ENCODE measurements around the gene ZFYVE28. TPM values are rescaled to one million over a fixed set of nuclear protein-coding genes. Genes with fewer than 3 reads are reported as not detected.

ZFYVE28 gene
- total RNA-seq, 2 experiments from 2014 or later, result 26.2 to 28.0 TPM

DNA sequence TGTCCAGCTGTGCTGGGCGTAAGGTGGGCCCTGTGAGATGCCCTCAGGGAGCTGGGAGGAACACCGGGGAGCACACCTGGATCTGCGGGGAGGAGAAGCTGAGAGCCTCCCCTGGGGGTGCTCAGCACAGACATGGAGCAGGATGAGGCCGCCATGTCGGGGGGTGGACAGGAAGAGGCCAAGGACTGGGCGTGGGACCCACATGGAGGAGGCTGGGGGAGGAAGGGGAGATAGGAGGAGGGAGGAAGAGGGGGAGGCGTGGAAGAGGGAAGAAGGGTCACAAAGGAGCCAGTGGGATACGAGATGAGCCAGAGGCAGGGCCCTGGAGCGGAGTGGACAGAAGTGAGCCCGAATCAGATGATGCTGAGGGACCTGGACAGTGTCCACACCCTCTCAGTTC is 66.3 kb downstream of the ZFYVE28 start:
- POLR2A ChIA-PET, result no interaction called here
- H3K27me3 Mint-ChIP-seq, result no peaks in the 10 kb centered on the region

DNA sequence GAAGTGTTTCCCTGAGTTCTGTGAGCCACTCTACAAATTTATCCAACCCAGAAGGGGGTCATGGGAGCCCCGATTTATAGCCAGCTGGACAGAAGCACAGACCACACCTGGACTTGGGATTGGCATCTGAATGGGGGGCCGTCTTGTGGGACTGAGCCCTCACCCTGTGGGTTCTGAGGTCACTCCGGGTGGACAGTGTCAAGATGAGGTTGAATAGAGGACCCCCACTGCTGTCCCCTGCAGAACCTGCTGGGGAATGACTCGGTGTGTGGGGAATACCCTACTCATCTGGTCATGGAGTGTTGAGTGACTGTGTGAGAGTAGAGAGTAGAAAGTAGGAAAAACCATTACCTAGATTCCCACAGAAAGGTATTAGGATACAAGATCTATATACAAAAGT is 67.5 kb downstream of the ZFYVE28 start:
- peaks cover 6% of the 10 kb centered on the region for H3K36me3 ChIP-seq (ENCODE audit: insufficient read depth, low read length)
- H3K4me3 Mint-ChIP-seq, result no peak overlapping the region
- TF ChIP-seq, protein P1, sequence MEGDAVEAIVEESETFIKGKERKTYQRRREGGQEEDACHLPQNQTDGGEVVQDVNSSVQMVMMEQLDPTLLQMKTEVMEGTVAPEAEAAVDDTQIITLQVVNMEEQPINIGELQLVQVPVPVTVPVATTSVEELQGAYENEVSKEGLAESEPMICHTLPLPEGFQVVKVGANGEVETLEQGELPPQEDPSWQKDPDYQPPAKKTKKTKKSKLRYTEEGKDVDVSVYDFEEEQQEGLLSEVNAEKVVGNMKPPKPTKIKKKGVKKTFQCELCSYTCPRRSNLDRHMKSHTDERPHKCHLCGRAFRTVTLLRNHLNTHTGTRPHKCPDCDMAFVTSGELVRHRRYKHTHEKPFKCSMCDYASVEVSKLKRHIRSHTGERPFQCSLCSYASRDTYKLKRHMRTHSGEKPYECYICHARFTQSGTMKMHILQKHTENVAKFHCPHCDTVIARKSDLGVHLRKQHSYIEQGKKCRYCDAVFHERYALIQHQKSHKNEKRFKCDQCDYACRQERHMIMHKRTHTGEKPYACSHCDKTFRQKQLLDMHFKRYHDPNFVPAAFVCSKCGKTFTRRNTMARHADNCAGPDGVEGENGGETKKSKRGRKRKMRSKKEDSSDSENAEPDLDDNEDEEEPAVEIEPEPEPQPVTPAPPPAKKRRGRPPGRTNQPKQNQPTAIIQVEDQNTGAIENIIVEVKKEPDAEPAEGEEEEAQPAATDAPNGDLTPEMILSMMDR (IDR thresholded peaks at IDR 0.05), result no peak
- intact Hi-C loops (cut with DNase I, micrococcal nuclease), result loop anchor here in 1 of 2 experiments (5.0 kb wide), 1 partner anchor 69 kb away; no protein-coding TSS in a partner anchor
- peaks cover 0 to 2% of the 10 kb centered on the region in 2 experiments for H3K9me3 ChIP-seq (ENCODE audit: control insufficient read depth in 1 of 2, insufficient read depth in 1 of 2, low read length in 2 of 2)
- H3K27ac ChIP-seq (ENCODE audit: low read depth in 1 of 2, low read length in 2 of 2), result no peak overlapping the region
- H3K27me3 Mint-ChIP-seq, result no peaks in the 10 kb centered on the region
- H3K9me3 Mint-ChIP-seq, result no peaks in the 10 kb centered on the region
- H3K27ac Mint-ChIP-seq, result peak overlapping the region; percentile 18
- CTCF ChIA-PET, result no interaction called here
- H3K4me1 Mint-ChIP-seq (ENCODE audit: low read depth), result peaks cover 16% of the 10 kb centered on the region
- H3K4me3 ChIP-seq (ENCODE audit: low read length), result no peak overlapping the region
- ATAC-seq (ENCODE audit: poor library complexity), result no peak
- peaks cover 2% of the 10 kb centered on the region for H3K4me1 ChIP-seq (ENCODE audit: insufficient read depth, low read length)
- DNase-seq, result peak in 2 of 14 experiments; percentile 2 to 16
- POLR2A ChIA-PET, result no interaction called here
- no peaks in the 10 kb centered on the region for H3K27me3 ChIP-seq (ENCODE audit: control insufficient read depth in 1 of 2, insufficient read depth in 2 of 2, low read length in 2 of 2)
- peaks cover 10% of the 10 kb centered on the region for H3K36me3 Mint-ChIP-seq (ENCODE audit: low read depth)

More for the DNA sequence above, 66.3 kb downstream of the ZFYVE28 start:
- peaks cover 6% of the 10 kb centered on the region for H3K36me3 ChIP-seq (ENCODE audit: insufficient read depth, low read length)
- H3K27me3 ChIP-seq (ENCODE audit: control insufficient read depth in 1 of 2, insufficient read depth in 2 of 2, low read length in 2 of 2), result no peaks in the 10 kb centered on the region
- DNase-seq (peak in 2 of 14 experiments; percentile 5 to 23), ATAC-seq (ENCODE audit: poor library complexity) (no peak)
- CTCF ChIA-PET, result interaction anchor here (0.6 to 1.0 kb wide), 2 partner anchors 52 to 132 kb away, joined by 3 read pairs; no protein-coding TSS in a partner anchor
- H3K4me3 ChIP-seq (ENCODE audit: low read length), result no peak overlapping the region
- Mint-ChIP-seq H3K27ac (peak overlapping the region; percentile 44), H3K4me1 (ENCODE audit: low read depth) (peaks cover 15% of the 10 kb centered on the region), H3K36me3 (ENCODE audit: low read depth) (peaks cover 9% of the 10 kb centered on the region), H3K4me3 (no peak overlapping the region), H3K9me3 (no peaks in the 10 kb centered on the region)
- peaks cover 2% of the 10 kb centered on the region for H3K4me1 ChIP-seq (ENCODE audit: insufficient read depth, low read length)
- intact Hi-C loops (cut with DNase I, micrococcal nuclease), result loop anchor here in 1 of 2 experiments (5.0 kb wide), 1 partner anchor 70 kb away; no protein-coding TSS in a partner anchor
- no peak overlapping the region for H3K27ac ChIP-seq (ENCODE audit: low read depth in 1 of 2, low read length in 2 of 2)
- H3K9me3 ChIP-seq (ENCODE audit: control insufficient read depth in 1 of 2, insufficient read depth in 1 of 2, low read length in 2 of 2), result no peaks in the 10 kb centered on the region
- TF ChIP-seq, protein P1 (IDR thresholded peaks at IDR 0.05), result no peak

DNA sequence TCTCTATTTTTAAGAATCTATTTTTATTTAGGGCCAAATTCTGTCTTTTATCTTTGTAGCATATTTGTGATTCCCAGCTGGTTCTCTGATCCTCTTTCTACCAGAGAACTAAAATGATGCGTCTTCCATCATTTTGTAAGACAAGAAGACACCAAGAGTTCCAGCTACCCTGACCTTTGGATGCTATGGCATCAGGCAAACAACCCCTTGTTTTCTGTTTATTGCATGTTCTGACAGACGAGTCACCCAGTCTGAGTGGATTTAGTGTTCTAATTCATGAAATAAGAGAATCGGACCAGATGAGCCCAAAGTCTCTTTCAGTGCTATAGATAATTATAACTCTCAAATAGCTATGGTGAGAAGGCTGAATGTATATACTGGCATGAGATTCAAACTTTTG is 69.7 kb downstream of the ZFYVE28 start:
- DNase-seq (no peak), ATAC-seq (ENCODE audit: poor library complexity) (no peak)
- H3K4me1 Mint-ChIP-seq (ENCODE audit: low read depth), result peaks cover 11% of the 10 kb centered on the region
- Histone ChIP-seq H3K36me3 (ENCODE audit: insufficient read depth, low read length) (peaks cover 6% of the 10 kb centered on the region), H3K27me3 (ENCODE audit: control insufficient read depth in 1 of 2, insufficient read depth in 2 of 2, low read length in 2 of 2) (no peaks in the 10 kb centered on the region), H3K4me3 (ENCODE audit: low read length) (no peak overlapping the region), H3K4me1 (ENCODE audit: insufficient read depth, low read length) (no peaks in the 10 kb centered on the region), H3K27ac (ENCODE audit: low read depth in 1 of 2, low read length in 2 of 2) (no peak overlapping the region), H3K9me3 (ENCODE audit: control insufficient read depth in 1 of 2, insufficient read depth in 1 of 2, low read length in 2 of 2) (peaks cover 0 to 4% of the 10 kb centered on the region in 2 experiments)
- H3K36me3 Mint-ChIP-seq (ENCODE audit: low read depth), result peaks cover 25% of the 10 kb centered on the region
- no peak overlapping the region for H3K27ac Mint-ChIP-seq
- H3K9me3 Mint-ChIP-seq, result no peaks in the 10 kb centered on the region
- H3K27me3 Mint-ChIP-seq, result no peaks in the 10 kb centered on the region
- intact Hi-C loops (cut with DNase I, micrococcal nuclease), result no loop called here
- H3K4me3 Mint-ChIP-seq, result no peak overlapping the region
- POLR2A ChIA-PET, result interaction anchor here (1.2 kb wide), 1 partner anchor 87 kb away, joined by 3 read pairs; the partner anchor contains the start of gene MXD4
- CTCF ChIA-PET, result interaction anchor here (1.5 kb wide), 1 partner anchor 31 kb away, joined by 3 read pairs; no protein-coding TSS in a partner anchor
- TF ChIP-seq, protein P1 (IDR thresholded peaks at IDR 0.05), result no peak

Measured in CD4-positive, alpha-beta T cell (primary cell).